Hepatocyte (in vitro differentiated cells): ENCODE measurements around the gene VRTN. TPM values are rescaled to one million over a fixed set of nuclear protein-coding genes. Genes with fewer than 3 reads are reported as not detected.

ENCODE experiments used
- DNase-seq: peaks from one replicate; pipeline ENCODE4 v3.0.0-alpha.2; 2016; ENCODE audit warnings: low spot score
- H2AFZ ChIP-seq: fragments of 200-600 bp; sonication (generic); 2 replicates; pipeline ENCODE4 v1.6.0; 2016; ENCODE audit warnings: antibody characterized with exemption, mild to moderate bottlenecking
- H3K27ac ChIP-seq: fragments of 200-600 bp; sonication (generic); 2 replicates; pipeline ENCODE4 v1.5.1; 2016; ENCODE audit warnings: mild to moderate bottlenecking
- H3K27me3 ChIP-seq: fragments of 200-600 bp; sonication (generic); 2 replicates; pipeline ENCODE4 v1.6.1; 2016
- H3K36me3 ChIP-seq: fragments of 200-600 bp; sonication (generic); replicated peaks from 2 replicates; pipeline ENCODE4 v1.5.1; 2016; ENCODE audit warnings: low read depth; ENCODE audit not compliant: insufficient read depth
- H3K4me1 ChIP-seq: fragments of 200-600 bp; sonication (generic); 2 replicates; pipeline ENCODE4 v1.5.1; 2016; ENCODE audit warnings: mild to moderate bottlenecking, moderate library complexity; ENCODE audit not compliant: insufficient read depth
- H3K4me2 ChIP-seq: fragments of 200-600 bp; sonication (generic); 2 replicates; pipeline ENCODE4 v1.6.0; 2016
- H3K4me3 ChIP-seq: fragments of 200-600 bp; sonication (generic); 2 replicates; pipeline ENCODE4 v1.5.1; 2016; ENCODE audit warnings: mild to moderate bottlenecking
- H3K79me2 ChIP-seq: fragments of 200-600 bp; sonication (generic); 2 replicates; pipeline ENCODE4 v1.6.0; 2017; ENCODE audit warnings: mild to moderate bottlenecking
- H3K9me2 ChIP-seq: fragments of 200-600 bp; sonication (generic); replicated peaks from 2 replicates; pipeline ENCODE4 v1.6.0; 2017; ENCODE audit warnings: mild to moderate bottlenecking; ENCODE audit not compliant: insufficient read depth
- H3K9me3 ChIP-seq: fragments of 200-600 bp; sonication (generic); 2 replicates; pipeline ENCODE4 v1.5.1; 2016; ENCODE audit warnings: low read depth, mild to moderate bottlenecking
- H4K20me1 ChIP-seq: fragments of 200-600 bp; sonication (generic); 2 replicates; pipeline ENCODE4 v1.6.0; 2016; ENCODE audit warnings: mild to moderate bottlenecking; ENCODE audit not compliant: insufficient read depth, poor library complexity, severe bottlenecking
- EZH2 ChIP-seq: fragments of 200-600 bp; sonication (generic); IDR thresholded peaks from 2 replicates; pipeline ENCODE4 v1.6.1; 2016; ENCODE audit warnings: antibody characterized with exemption, mild to moderate bottlenecking, borderline replicate concordance
- EZH2phosphoT487 ChIP-seq: fragments of 200-600 bp; sonication (generic); IDR thresholded peaks from one replicate; pipeline ENCODE4 v1.6.1; 2018; ENCODE audit warnings: antibody characterized with exemption, mild to moderate bottlenecking, low read depth, moderate library complexity; ENCODE audit not compliant: unreplicated experiment, severe bottlenecking
- WGBS: methylation state at CpG from one replicate; pipeline ENCODE4 v1.1.6; 2016; ENCODE audit warnings: low lambda C conversion rate; ENCODE audit errors: missing lambda C conversion rate; 5-methylcytosine and 5-hydroxymethylcytosine counted together
- polyA plus RNA-seq: library from polyadenylated mRNA; unstranded; fragments of >200 nt; fragmentation: Nextera tagmentation; extraction: Ambion mirVana; gene quantifications from 2 replicates; pipeline ENCODE4 v1.2.1, GENCODE V29; 2016
- total RNA-seq: library from RNA; depleted of rRNA; stranded (reverse); fragments of >200 nt; gene quantifications from 2 replicates; pipeline ENCODE4 v1.2.3, GENCODE V29; 2014
- TF ChIP-seq, protein P1 (sequence below): fragments of 200-600 bp; sonication (generic); IDR thresholded peaks from 2 replicates; pipeline ENCODE4 v1.5.1; 2016; ENCODE audit warnings: antibody characterized with exemption, mild to moderate bottlenecking; ENCODE audit not compliant: poor library complexity

The VRTN gene
- total and polyA plus RNA-seq, 2 experiments from 2014 or later, result 0.13 TPM; not detected in 1

DNA sequence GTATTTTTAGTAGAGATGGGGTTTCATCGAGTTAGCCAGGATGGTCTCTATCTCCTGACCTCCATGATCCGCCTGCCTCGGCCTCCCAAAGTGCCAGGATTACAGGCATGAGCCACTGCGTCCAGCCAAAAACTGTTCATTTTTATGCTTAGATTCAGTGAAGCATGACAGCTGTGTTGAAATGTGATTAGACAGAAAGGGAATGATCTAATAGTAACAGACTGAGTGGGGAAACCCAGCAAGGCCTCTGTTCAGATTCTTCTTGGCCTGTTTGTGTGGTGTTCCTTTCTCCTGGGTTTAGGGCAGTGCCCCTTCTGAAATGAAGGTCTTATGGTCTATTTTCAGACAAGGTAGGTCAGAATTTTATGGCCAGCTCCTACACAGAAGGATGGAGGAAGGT, 33.7 kb upstream of the VRTN start:
- Histone ChIP-seq H3K79me2 (no peaks in the 10 kb centered on the region), H3K4me3 (no peak overlapping the region), H3K4me1 (no peaks in the 10 kb centered on the region), H3K36me3 (no peaks in the 10 kb centered on the region), H3K27ac (peak overlapping the region; percentile 46), H3K9me3 (no peaks in the 10 kb centered on the region), H4K20me1 (no peaks in the 10 kb centered on the region), H3K9me2 (no peaks in the 10 kb centered on the region), H3K4me2 (no peak overlapping the region), H3K27me3 (no peaks in the 10 kb centered on the region), H2AFZ (no peak overlapping the region)
- TF ChIP-seq, protein P1, sequence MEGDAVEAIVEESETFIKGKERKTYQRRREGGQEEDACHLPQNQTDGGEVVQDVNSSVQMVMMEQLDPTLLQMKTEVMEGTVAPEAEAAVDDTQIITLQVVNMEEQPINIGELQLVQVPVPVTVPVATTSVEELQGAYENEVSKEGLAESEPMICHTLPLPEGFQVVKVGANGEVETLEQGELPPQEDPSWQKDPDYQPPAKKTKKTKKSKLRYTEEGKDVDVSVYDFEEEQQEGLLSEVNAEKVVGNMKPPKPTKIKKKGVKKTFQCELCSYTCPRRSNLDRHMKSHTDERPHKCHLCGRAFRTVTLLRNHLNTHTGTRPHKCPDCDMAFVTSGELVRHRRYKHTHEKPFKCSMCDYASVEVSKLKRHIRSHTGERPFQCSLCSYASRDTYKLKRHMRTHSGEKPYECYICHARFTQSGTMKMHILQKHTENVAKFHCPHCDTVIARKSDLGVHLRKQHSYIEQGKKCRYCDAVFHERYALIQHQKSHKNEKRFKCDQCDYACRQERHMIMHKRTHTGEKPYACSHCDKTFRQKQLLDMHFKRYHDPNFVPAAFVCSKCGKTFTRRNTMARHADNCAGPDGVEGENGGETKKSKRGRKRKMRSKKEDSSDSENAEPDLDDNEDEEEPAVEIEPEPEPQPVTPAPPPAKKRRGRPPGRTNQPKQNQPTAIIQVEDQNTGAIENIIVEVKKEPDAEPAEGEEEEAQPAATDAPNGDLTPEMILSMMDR, result no peak
- TF ChIP-seq EZH2phosphoT487 (no peak), EZH2 (no peak)
- no peak for DNase-seq
- 96% methylated on average over 4 of the region's 4 CpGs for WGBS

DNA sequence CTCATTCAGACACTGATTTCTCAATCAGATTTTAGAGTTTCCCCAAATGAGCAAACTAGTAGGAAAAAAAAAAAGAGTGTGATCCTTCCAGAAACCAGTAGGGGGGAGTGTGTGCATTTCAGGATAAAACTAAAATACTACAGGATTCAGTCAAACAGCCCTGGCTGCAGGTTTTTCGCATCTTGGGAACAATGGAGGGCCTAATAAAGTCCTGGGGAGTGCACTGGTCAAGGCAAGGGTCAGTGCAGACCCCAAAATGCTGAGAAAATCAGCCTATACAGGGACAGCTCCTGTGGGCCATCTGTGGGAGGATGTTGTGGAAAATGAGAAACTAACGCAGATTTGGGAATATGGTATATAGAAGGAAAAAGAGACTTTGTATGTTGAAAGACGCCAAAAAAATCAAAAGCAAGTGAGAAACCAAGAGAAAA, 23.3 kb upstream of the VRTN start:
- no peak overlapping the region for H2AFZ ChIP-seq
- H3K27ac ChIP-seq, result no peak overlapping the region
- H3K9me2 ChIP-seq, result no peaks in the 10 kb centered on the region
- H3K27me3 ChIP-seq, result no peaks in the 10 kb centered on the region
- no peaks in the 10 kb centered on the region for H4K20me1 ChIP-seq
- H3K4me1 ChIP-seq, result peaks cover 14% of the 10 kb centered on the region
- no peak overlapping the region for H3K4me3 ChIP-seq
- H3K79me2 ChIP-seq, result no peaks in the 10 kb centered on the region
- no peak overlapping the region for H3K4me2 ChIP-seq
- no peak for TF ChIP-seq EZH2phosphoT487
- TF ChIP-seq, protein P1, result peak; percentile 68
- DNase-seq, result peak; percentile 56
- H3K9me3 ChIP-seq, result no peaks in the 10 kb centered on the region
- H3K36me3 ChIP-seq, result no peaks in the 10 kb centered on the region
- 72% methylated on average over 3 of the region's 3 CpGs for WGBS

DNA sequence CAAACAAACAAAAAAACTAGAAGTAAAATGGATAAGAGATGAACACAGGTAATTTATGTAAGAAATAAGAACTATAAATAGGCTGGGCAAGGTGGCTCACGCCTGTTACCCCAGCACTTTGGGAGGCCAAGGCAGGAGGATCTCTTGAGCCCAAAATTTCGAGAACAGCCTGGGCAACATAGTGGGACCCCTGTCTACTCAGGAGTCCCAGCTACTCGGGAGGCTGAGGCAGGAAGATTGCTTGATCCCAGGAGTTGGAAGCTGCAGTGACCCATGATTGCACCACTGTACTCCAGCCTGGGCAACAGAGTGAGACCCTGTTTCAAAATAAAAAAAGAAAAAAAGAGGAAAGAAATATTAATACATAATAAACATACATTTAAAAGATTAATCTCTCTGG, 22.8 kb upstream of the VRTN start:
- Histone ChIP-seq H3K4me1 (peaks cover 14% of the 10 kb centered on the region), H3K9me2 (no peaks in the 10 kb centered on the region), H3K4me2 (no peak overlapping the region), H3K36me3 (no peaks in the 10 kb centered on the region), H3K79me2 (no peaks in the 10 kb centered on the region), H3K27ac (no peak overlapping the region), H2AFZ (no peak overlapping the region), H3K27me3 (no peaks in the 10 kb centered on the region), H3K4me3 (no peak overlapping the region), H3K9me3 (no peaks in the 10 kb centered on the region), H4K20me1 (no peaks in the 10 kb centered on the region)
- TF ChIP-seq, protein P1, result no peak
- TF ChIP-seq EZH2 (no peak), EZH2phosphoT487 (no peak)
- WGBS, result 92% methylated on average over 3 of the region's 3 CpGs
- no peak for DNase-seq
